ENCODE data around the gene DCST1. TPM values are rescaled to one million over a fixed set of nuclear protein-coding genes. Genes with fewer than 3 reads are reported as not detected.

Gene DCST1
- total and polyA plus RNA-seq, 2 experiments from 2014 or later = 0.27 TPM; not detected in 1

- Histone ChIP-seq H3K4me3 (no peak overlapping the region), H3K9me3 (ENCODE audit: low read depth) (no peaks in the 10 kb centered on the region), H3K27me3 (no peaks in the 10 kb centered on the region), H3K27ac (no peak overlapping the region), H3K36me3 (no peaks in the 10 kb centered on the region), H3K4me1 (ENCODE audit: low read depth) (no peaks in the 10 kb centered on the region)
- TF ChIP-seq CTCF (IDR thresholded peaks at IDR 0.05; ENCODE audit: low read depth, low read length) = no peak
- DNase-seq (ENCODE audit: low read depth in 1 of 2, low spot score in 1 of 2) = no peak
Observed at GRCh38 chr1:155034318-155035208, 939 bp downstream of the DCST1 start.

GRCh38 chr1:155035936-155036335, 2.3 kb downstream of the DCST1 start:
- Histone ChIP-seq H3K36me3 (no peaks in the 10 kb centered on the region), H3K9me3 (ENCODE audit: low read depth) (no peaks in the 10 kb centered on the region), H3K27ac (no peak overlapping the region), H3K27me3 (no peaks in the 10 kb centered on the region), H3K4me3 (no peak overlapping the region), H3K4me1 (ENCODE audit: low read depth) (no peaks in the 10 kb centered on the region)
- no peak for DNase-seq (ENCODE audit: low read depth in 1 of 2, low spot score in 1 of 2)
- TF ChIP-seq CTCF (IDR thresholded peaks at IDR 0.05; ENCODE audit: low read depth, low read length) = no peak

GRCh38 chr1:155037043-155037442, 3.4 kb downstream of the DCST1 start:
- H3K27ac ChIP-seq = no peak overlapping the region
- no peaks in the 10 kb centered on the region for H3K9me3 ChIP-seq (ENCODE audit: low read depth)
- no peaks in the 10 kb centered on the region for H3K27me3 ChIP-seq
- H3K4me3 ChIP-seq = no peak overlapping the region
- no peaks in the 10 kb centered on the region for H3K4me1 ChIP-seq (ENCODE audit: low read depth)
- no peak for TF ChIP-seq CTCF (IDR thresholded peaks at IDR 0.05; ENCODE audit: low read depth, low read length)
- DNase-seq (ENCODE audit: low read depth in 1 of 2, low spot score in 1 of 2) = no peak
- H3K36me3 ChIP-seq = no peaks in the 10 kb centered on the region

- TF ChIP-seq CTCF (IDR thresholded peaks at IDR 0.05; ENCODE audit: low read depth, low read length) = no peak
- DNase-seq (ENCODE audit: low read depth in 1 of 2, low spot score in 1 of 2) = no peak
- no peak overlapping the region for H3K27ac ChIP-seq
- no peaks in the 10 kb centered on the region for H3K9me3 ChIP-seq (ENCODE audit: low read depth)
- no peaks in the 10 kb centered on the region for H3K36me3 ChIP-seq
- no peaks in the 10 kb centered on the region for H3K27me3 ChIP-seq
- no peak overlapping the region for H3K4me3 ChIP-seq
- H3K4me1 ChIP-seq (ENCODE audit: low read depth) = no peaks in the 10 kb centered on the region
Observed at GRCh38 chr1:155037851-155038441, 4.3 kb downstream of the DCST1 start.

GRCh38 chr1:155038602-155039307, 5.1 kb downstream of the DCST1 start:
- no peak for DNase-seq (ENCODE audit: low read depth in 1 of 2, low spot score in 1 of 2)
- Histone ChIP-seq H3K4me1 (ENCODE audit: low read depth) (no peaks in the 10 kb centered on the region), H3K9me3 (ENCODE audit: low read depth) (no peaks in the 10 kb centered on the region), H3K4me3 (no peak overlapping the region), H3K36me3 (no peaks in the 10 kb centered on the region), H3K27ac (no peak overlapping the region), H3K27me3 (no peaks in the 10 kb centered on the region)
- no peak for TF ChIP-seq CTCF (IDR thresholded peaks at IDR 0.05; ENCODE audit: low read depth, low read length)
